Hematopoietic multipotent progenitor cell (in vitro differentiated cells): ENCODE data around the gene NOL11. TPM values are rescaled to one million over a fixed set of nuclear protein-coding genes. Genes with fewer than 3 reads are reported as not detected.
"Not testable (repeated sequence)": the region's sequence is repeated elsewhere in the genome, so short reads cannot be mapped to it uniquely, and the experiment has no call there.

Experiments used
- DNase-seq, 3 donors: peaks; one replicate each; pipeline ENCODE4 v3.0.0-alpha.2; 2011 to 2015; ENCODE audit warnings: low read depth in 2 of 3, low spot score in 2 of 3
- total RNA-seq: library from RNA; depleted of rRNA; stranded (reverse); fragments of >200 nt; gene quantifications from one replicate; pipeline ENCODE4 v1.2.3, GENCODE V29; 2012

Gene NOL11
- 29.6 TPM for total RNA-seq

GRCh38 chr17:67717624-67718324, at the start of gene NOL11:
NOL11 (plus strand) TSS chr17:67717936; CDS start chr17:67717948, 12 bp downstream.
- peak; percentile 97 to 99 (median 99) for DNase-seq

- no peak for DNase-seq
Measured at GRCh38 chr17:67671493-67671892, 46.2 kb upstream of the NOL11 start.

GRCh38 chr17:67672592-67673335, 45.0 kb upstream of the NOL11 start:
- no peak for DNase-seq

- no peak for DNase-seq
Measured at GRCh38 chr17:67675481-67675880, 42.3 kb upstream of the NOL11 start.

GRCh38 chr17:67676305-67676704, 41.4 kb upstream of the NOL11 start:
- DNase-seq = no peak

- no peak for DNase-seq
Measured at GRCh38 chr17:67678414-67678813, 39.3 kb upstream of the NOL11 start.

- DNase-seq = no peak
Measured at GRCh38 chr17:67679225-67679624, 38.5 kb upstream of the NOL11 start.

GRCh38 chr17:67679721-67680120, 38.0 kb upstream of the NOL11 start:
- DNase-seq = no peak

GRCh38 chr17:67680445-67681224, 37.1 kb upstream of the NOL11 start:
- no peak for DNase-seq

- no peak for DNase-seq
Measured at GRCh38 chr17:67682196-67682595, 35.5 kb upstream of the NOL11 start.

- no peak for DNase-seq
Measured at GRCh38 chr17:67685351-67685750, 32.4 kb upstream of the NOL11 start.

- DNase-seq = no peak
Measured at GRCh38 chr17:67686241-67686640, 31.5 kb upstream of the NOL11 start.

- no peak for DNase-seq
Measured at GRCh38 chr17:67687511-67687910, 30.2 kb upstream of the NOL11 start.

GRCh38 chr17:67689534-67690177, 28.1 kb upstream of the NOL11 start:
- peak; percentile 19 to 77 (median 45) for DNase-seq

GRCh38 chr17:67693811-67694210, 23.9 kb upstream of the NOL11 start:
- DNase-seq = no peak

- DNase-seq = no peak
Measured at GRCh38 chr17:67696347-67696746, 21.4 kb upstream of the NOL11 start.

GRCh38 chr17:67696853-67697498, 20.8 kb upstream of the NOL11 start:
- no peak for DNase-seq

GRCh38 chr17:67700037-67700724, 17.6 kb upstream of the NOL11 start:
- no peak for DNase-seq

GRCh38 chr17:67700725-67701119, 17.0 kb upstream of the NOL11 start:
- DNase-seq = no peak

GRCh38 chr17:67702861-67703260, 14.9 kb upstream of the NOL11 start:
- DNase-seq = not testable (repeated sequence)
